GM23338 (cell line): ENCODE data around the gene DMBX1.

ENCODE experiments used
- EZH2phosphoT487 ChIP-seq: fragments of 200-600 bp; sonication (generic); IDR thresholded peaks from one replicate; pipeline ENCODE4 v1.8.1; 2018; ENCODE audit warnings: antibody characterized with exemption; ENCODE audit not compliant: unreplicated experiment
- POLR2AphosphoS5 ChIP-seq: IDR thresholded peaks from 2 replicates; pipeline ENCODE4 v1.6.1; 2016; ENCODE audit warnings: antibody characterized with exemption, low read depth
- TF ChIP-seq, protein P1 (sequence below), 2 experiments: fragments of 200-600 bp in 1 of 2; sonication (generic) in 1 of 2; conservative IDR thresholded peaks; 2 replicates each; pipeline versions ENCODE4 v1.5.1 to v1.6.1; 2016 to 2017; ENCODE audit warnings: antibody characterized with exemption in 2 of 2, low read depth in 2 of 2, mild to moderate bottlenecking in 2 of 2, moderate library complexity in 1 of 2

DNA sequence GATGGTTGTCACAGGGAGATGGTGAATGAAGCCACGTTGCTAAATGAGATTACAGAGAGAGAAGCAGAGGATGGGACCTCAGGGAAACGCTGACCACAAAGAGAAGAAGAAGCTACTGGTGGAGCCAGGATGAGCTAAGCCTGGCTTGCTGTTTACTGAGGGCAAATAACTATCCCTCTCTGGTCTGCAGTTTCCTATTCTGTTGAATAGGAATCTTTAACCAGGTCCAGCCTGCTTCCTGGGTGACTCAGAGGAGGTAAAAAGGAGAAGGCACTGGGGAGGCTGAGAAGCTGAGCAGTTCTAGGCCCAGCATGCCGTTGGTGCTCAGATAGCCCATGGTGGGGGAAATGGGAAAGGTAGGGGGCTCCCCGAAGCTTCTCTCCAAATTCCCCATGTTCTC, 29.6 kb downstream of the DMBX1 start:
- TF ChIP-seq, protein P1, sequence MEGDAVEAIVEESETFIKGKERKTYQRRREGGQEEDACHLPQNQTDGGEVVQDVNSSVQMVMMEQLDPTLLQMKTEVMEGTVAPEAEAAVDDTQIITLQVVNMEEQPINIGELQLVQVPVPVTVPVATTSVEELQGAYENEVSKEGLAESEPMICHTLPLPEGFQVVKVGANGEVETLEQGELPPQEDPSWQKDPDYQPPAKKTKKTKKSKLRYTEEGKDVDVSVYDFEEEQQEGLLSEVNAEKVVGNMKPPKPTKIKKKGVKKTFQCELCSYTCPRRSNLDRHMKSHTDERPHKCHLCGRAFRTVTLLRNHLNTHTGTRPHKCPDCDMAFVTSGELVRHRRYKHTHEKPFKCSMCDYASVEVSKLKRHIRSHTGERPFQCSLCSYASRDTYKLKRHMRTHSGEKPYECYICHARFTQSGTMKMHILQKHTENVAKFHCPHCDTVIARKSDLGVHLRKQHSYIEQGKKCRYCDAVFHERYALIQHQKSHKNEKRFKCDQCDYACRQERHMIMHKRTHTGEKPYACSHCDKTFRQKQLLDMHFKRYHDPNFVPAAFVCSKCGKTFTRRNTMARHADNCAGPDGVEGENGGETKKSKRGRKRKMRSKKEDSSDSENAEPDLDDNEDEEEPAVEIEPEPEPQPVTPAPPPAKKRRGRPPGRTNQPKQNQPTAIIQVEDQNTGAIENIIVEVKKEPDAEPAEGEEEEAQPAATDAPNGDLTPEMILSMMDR (conservative IDR thresholded peaks at IDR 0.05; ENCODE audit: low read depth in 2 of 2): no peak
- TF ChIP-seq POLR2AphosphoS5 (no peak), EZH2phosphoT487 (no peak)
